ENCODE results near the gene PSEN2.

- TF ChIP-seq POLR2AphosphoS5 (IDR thresholded peaks at IDR 0.05) (no peak), CTCF (IDR thresholded peaks at IDR 0.05) (no peak)
Measured at GRCh38 chr1:226873771-226874578, 3.6 kb downstream of the PSEN2 start.

Measured in upper lobe of left lung (tissue), 4 donors.